HepG2 (cell line): ENCODE measurements around the gene SH2D2A. TPM values are rescaled to one million over a fixed set of nuclear protein-coding genes. Genes with fewer than 3 reads are reported as not detected.

ENCODE experiments used
- HMG20A ChIP-seq: IDR thresholded peaks from 2 replicates; pipeline ENCODE4 v1.6.1; 2016; ENCODE audit warnings: borderline replicate concordance
- TBX3 ChIP-seq: fragments of 450-650 bp; IDR thresholded peaks from 2 replicates; pipeline ENCODE4 v1.6.1; 2017; ENCODE audit warnings: antibody characterized with exemption, mild to moderate bottlenecking, inconsistent platforms, borderline replicate concordance
- ZNF788 ChIP-seq: sonication (generic); formaldehyde crosslinking; IDR thresholded peaks from 2 replicates; pipeline ENCODE4 v1.5.0; 2020; ENCODE audit warnings: mild to moderate bottlenecking, missing genetic modification reagents, borderline replicate concordance
- polyA plus RNA-seq, 8 experiments: library from polyadenylated mRNA; depleted of rRNA in 3 of 8; stranded (reverse) in 7 of 8; unstranded in 1 of 8; fragments of >200 nt; fragmentation: Illumina TruSeq in 4 of 8; extraction: Trizol in 4 of 8; gene quantifications; 2 replicates each; pipeline versions ENCODE4 v1.2.1 to v1.2.3, GENCODE V29; 2011 to 2016; ENCODE audit warnings: low read depth in 4 of 8, missing spikeins in 1 of 8, mixed read lengths in 1 of 8; ENCODE audit not compliant: insufficient read depth in 1 of 8
- total RNA-seq, 5 experiments: library from RNA; depleted of rRNA; stranded (reverse); fragments of >200 nt; fragmentation: Illumina TruSeq; extraction: Trizol; gene quantifications; 2 replicates each; pipeline ENCODE4 v1.2.3, GENCODE V29; 2016; ENCODE audit warnings: low read depth in 1 of 5
- TF ChIP-seq, protein P1 (sequence below): sonication (generic); formaldehyde crosslinking; IDR thresholded peaks from 2 replicates; pipeline ENCODE4 v1.4.0; 2020; ENCODE audit warnings: missing genetic modification reagents
- TF ChIP-seq, protein P2 (sequence below): IDR thresholded peaks from 2 replicates; pipeline ENCODE4 v1.4.0; 2020; ENCODE audit warnings: mild to moderate bottlenecking, missing genetic modification reagents
- TF ChIP-seq, protein P3 (sequence below): sonication (generic); formaldehyde crosslinking; IDR thresholded peaks from 2 replicates; pipeline ENCODE4 v1.4.0; 2020; ENCODE audit warnings: missing genetic modification reagents

Gene SH2D2A
- total and polyA plus RNA-seq, 2 of the 13 experiments (the other 11 are each of a cell fraction or from before 2014, with no cell fraction given): 0.57 to 0.73 TPM

DNA sequence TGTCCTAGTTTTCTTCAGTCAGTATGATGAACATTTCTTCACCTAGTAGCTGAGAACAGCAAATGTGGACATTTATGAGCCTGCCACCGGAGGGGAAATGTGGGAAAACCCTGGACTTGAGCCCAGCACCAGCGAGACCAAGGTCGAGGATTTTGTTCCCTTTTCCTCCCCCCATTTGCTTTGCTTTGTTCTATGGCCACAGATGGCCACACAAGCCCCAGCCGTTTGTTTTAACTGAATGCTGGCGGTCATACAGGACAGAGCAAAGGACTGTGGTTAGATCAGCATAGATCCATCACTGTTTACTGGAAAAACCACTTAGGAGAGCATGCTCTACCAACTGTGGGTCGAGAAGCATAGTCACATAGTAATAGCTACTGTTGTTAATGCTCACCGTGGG is 20.9 kb downstream of the SH2D2A start (continued):
- TF ChIP-seq, protein P1, sequence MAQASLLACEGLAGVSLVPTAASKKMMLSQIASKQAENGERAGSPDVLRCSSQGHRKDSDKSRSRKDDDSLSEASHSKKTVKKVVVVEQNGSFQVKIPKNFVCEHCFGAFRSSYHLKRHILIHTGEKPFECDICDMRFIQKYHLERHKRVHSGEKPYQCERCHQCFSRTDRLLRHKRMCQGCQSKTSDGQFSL (CRISPR knock-in tag): peak; percentile 35; the same call in 1 of the 2 replicates
- peak; percentile 22; the same call in 1 of the 2 replicates for TF ChIP-seq TBX3
- no peak for TF ChIP-seq ZNF788
- TF ChIP-seq, protein P2, sequence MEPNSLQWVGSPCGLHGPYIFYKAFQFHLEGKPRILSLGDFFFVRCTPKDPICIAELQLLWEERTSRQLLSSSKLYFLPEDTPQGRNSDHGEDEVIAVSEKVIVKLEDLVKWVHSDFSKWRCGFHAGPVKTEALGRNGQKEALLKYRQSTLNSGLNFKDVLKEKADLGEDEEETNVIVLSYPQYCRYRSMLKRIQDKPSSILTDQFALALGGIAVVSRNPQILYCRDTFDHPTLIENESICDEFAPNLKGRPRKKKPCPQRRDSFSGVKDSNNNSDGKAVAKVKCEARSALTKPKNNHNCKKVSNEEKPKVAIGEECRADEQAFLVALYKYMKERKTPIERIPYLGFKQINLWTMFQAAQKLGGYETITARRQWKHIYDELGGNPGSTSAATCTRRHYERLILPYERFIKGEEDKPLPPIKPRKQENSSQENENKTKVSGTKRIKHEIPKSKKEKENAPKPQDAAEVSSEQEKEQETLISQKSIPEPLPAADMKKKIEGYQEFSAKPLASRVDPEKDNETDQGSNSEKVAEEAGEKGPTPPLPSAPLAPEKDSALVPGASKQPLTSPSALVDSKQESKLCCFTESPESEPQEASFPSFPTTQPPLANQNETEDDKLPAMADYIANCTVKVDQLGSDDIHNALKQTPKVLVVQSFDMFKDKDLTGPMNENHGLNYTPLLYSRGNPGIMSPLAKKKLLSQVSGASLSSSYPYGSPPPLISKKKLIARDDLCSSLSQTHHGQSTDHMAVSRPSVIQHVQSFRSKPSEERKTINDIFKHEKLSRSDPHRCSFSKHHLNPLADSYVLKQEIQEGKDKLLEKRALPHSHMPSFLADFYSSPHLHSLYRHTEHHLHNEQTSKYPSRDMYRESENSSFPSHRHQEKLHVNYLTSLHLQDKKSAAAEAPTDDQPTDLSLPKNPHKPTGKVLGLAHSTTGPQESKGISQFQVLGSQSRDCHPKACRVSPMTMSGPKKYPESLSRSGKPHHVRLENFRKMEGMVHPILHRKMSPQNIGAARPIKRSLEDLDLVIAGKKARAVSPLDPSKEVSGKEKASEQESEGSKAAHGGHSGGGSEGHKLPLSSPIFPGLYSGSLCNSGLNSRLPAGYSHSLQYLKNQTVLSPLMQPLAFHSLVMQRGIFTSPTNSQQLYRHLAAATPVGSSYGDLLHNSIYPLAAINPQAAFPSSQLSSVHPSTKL (CRISPR knock-in tag): peak; percentile 63
- TF ChIP-seq, protein P3, sequence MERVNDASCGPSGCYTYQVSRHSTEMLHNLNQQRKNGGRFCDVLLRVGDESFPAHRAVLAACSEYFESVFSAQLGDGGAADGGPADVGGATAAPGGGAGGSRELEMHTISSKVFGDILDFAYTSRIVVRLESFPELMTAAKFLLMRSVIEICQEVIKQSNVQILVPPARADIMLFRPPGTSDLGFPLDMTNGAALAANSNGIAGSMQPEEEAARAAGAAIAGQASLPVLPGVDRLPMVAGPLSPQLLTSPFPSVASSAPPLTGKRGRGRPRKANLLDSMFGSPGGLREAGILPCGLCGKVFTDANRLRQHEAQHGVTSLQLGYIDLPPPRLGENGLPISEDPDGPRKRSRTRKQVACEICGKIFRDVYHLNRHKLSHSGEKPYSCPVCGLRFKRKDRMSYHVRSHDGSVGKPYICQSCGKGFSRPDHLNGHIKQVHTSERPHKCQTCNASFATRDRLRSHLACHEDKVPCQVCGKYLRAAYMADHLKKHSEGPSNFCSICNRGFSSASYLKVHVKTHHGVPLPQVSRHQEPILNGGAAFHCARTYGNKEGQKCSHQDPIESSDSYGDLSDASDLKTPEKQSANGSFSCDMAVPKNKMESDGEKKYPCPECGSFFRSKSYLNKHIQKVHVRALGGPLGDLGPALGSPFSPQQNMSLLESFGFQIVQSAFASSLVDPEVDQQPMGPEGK (CRISPR knock-in tag): peak; percentile 73
- TF ChIP-seq HMG20A: peak; percentile 28; the same call in 1 of the 2 replicates
